ENCODE data around the gene ANKRD40CL. TPM values are rescaled to one million over a fixed set of nuclear protein-coding genes. Genes with fewer than 3 reads are reported as not detected.

ANKRD40CL gene
- total RNA-seq, 1 donor from 2014 or later: not detected

DNA sequence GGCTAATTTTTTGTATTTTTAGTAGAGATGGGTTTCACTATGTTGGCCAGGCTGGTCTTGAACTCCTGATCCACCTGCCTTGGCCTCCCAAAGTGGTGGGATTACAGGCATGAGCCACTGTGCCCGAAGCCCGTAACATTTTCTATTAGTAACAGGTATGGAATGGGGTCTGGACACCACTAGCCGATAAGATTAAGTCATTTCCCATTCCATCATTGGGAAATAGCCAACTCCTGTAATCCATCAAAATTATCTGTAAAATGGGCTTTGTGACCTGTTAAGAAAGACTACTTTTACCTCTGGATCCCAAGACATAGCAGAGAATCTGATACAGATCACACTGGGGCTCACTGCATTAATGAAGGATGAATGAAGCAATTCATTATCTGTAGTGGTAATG lies 51.8 kb downstream of the ANKRD40CL start:
- TF ChIP-seq, protein P1, sequence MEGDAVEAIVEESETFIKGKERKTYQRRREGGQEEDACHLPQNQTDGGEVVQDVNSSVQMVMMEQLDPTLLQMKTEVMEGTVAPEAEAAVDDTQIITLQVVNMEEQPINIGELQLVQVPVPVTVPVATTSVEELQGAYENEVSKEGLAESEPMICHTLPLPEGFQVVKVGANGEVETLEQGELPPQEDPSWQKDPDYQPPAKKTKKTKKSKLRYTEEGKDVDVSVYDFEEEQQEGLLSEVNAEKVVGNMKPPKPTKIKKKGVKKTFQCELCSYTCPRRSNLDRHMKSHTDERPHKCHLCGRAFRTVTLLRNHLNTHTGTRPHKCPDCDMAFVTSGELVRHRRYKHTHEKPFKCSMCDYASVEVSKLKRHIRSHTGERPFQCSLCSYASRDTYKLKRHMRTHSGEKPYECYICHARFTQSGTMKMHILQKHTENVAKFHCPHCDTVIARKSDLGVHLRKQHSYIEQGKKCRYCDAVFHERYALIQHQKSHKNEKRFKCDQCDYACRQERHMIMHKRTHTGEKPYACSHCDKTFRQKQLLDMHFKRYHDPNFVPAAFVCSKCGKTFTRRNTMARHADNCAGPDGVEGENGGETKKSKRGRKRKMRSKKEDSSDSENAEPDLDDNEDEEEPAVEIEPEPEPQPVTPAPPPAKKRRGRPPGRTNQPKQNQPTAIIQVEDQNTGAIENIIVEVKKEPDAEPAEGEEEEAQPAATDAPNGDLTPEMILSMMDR (IDR thresholded peaks at IDR 0.05): no peak
- TF ChIP-seq EZH2phosphoT487 (IDR thresholded peaks at IDR 0.05): no peak
- no peak for TF ChIP-seq EZH2 (IDR thresholded peaks at IDR 0.05)
- Histone ChIP-seq H3K4me3 (no peak overlapping the region), H3K4me1 (peaks cover 3% of the 10 kb centered on the region), H2AFZ (replicated peaks) (no peak overlapping the region), H3K27me3 (no peaks in the 10 kb centered on the region), H3K4me2 (no peak overlapping the region), H3K36me3 (no peaks in the 10 kb centered on the region), H3K9ac (no peak overlapping the region), H3K9me3 (ENCODE audit: low read depth) (no peaks in the 10 kb centered on the region), H3K79me2 (ENCODE audit: low read depth) (peaks cover 11% of the 10 kb centered on the region), H3K27ac (no peak overlapping the region), H4K20me1 (ENCODE audit: low read depth) (peaks cover 5% of the 10 kb centered on the region), H3F3A (ENCODE audit: low read depth) (peaks cover 11% of the 10 kb centered on the region)
- Mint-ChIP-seq H3K4me3 (no peak overlapping the region), H3K27me3 (ENCODE audit: insufficient read depth, low read depth) (no peaks in the 10 kb centered on the region), H3K9me3 (no peaks in the 10 kb centered on the region), H3K4me1 (peaks cover 10% of the 10 kb centered on the region), H3K27ac (no peak overlapping the region), H3K36me3 (no peaks in the 10 kb centered on the region)
- DNase-seq (ENCODE audit: low spot score): no peak

DNA sequence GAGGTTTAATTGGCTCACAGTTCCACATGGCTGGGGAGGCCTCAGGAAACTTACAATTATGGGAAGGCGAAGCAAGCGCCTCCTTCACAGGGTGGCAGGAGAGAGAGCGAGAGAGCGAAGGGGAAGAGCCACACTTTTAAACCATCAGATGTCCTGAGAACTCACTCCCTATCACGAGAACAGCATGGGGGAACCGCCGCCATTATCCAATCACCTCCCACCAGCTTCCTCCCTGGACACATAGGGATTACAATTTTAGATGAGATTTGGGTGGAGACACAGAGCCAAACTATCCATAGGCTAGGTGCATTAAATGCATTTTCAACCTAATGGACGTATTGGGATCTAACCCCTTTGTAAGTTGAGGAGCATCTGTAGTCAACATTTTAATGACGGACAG lies 54.7 kb downstream of the ANKRD40CL start:
- Histone ChIP-seq H3K9ac (no peak overlapping the region), H3K79me2 (ENCODE audit: low read depth) (peaks cover 10% of the 10 kb centered on the region), H3K9me3 (ENCODE audit: low read depth) (no peaks in the 10 kb centered on the region), H3K36me3 (no peaks in the 10 kb centered on the region), H3K4me3 (no peak overlapping the region), H3K27me3 (no peaks in the 10 kb centered on the region), H4K20me1 (ENCODE audit: low read depth) (no peaks in the 10 kb centered on the region), H3F3A (ENCODE audit: low read depth) (peaks cover 15% of the 10 kb centered on the region), H3K4me1 (peaks cover 16% of the 10 kb centered on the region), H2AFZ (replicated peaks) (peak overlapping the region; percentile 44), H3K27ac (no peak overlapping the region), H3K4me2 (no peak overlapping the region)
- H3K9me3 Mint-ChIP-seq: no peaks in the 10 kb centered on the region
- H3K27me3 Mint-ChIP-seq (ENCODE audit: insufficient read depth, low read depth): no peaks in the 10 kb centered on the region
- no peak for DNase-seq (ENCODE audit: low spot score)
- TF ChIP-seq EZH2phosphoT487 (IDR thresholded peaks at IDR 0.05) (no peak), EZH2 (IDR thresholded peaks at IDR 0.05) (no peak)
- TF ChIP-seq, protein P1 (IDR thresholded peaks at IDR 0.05): no peak
- peaks cover 25% of the 10 kb centered on the region for H3K4me1 Mint-ChIP-seq
- H3K36me3 Mint-ChIP-seq: no peaks in the 10 kb centered on the region
- H3K27ac Mint-ChIP-seq: no peak overlapping the region
- H3K4me3 Mint-ChIP-seq: no peak overlapping the region

Small RNA genes within 50 kb of the gene (microRNA-seq; reads per million reads assigned to microRNA genes)
- gene MIR8059: not detected

Small RNA genes within 50 kb of the gene (small RNA-seq; reads per million reads assigned to genes)
- gene AC005921.1 (not detected), gene MIR8059 (not detected)

Other genes with a start within 250 kb of the ANKRD40CL start
- gene EPN3, start 234.8 kb downstream of the ANKRD40CL start, total RNA-seq (ENCODE audit: low replicate concordance): 0.09 and 0.24 TPM in 2 replicates
- 22.8 and 60.5 TPM in 2 replicates for gene SPATA20, start 220.3 kb downstream of the ANKRD40CL start, total RNA-seq (ENCODE audit: low replicate concordance)
- gene CACNA1G, start 206.8 kb downstream of the ANKRD40CL start, total RNA-seq (ENCODE audit: low replicate concordance): 1.6 and 4.9 TPM in 2 replicates
- 0.22 TPM in 1 of 2 replicates, not detected in the other for gene ABCC3, start 132.6 kb downstream of the ANKRD40CL start, total RNA-seq (ENCODE audit: low replicate concordance)
- 50.6 and 53.4 TPM in 2 replicates for gene ANKRD40, start 59.6 kb downstream of the ANKRD40CL start, total RNA-seq (ENCODE audit: low replicate concordance)
- gene LUC7L3, start 47.9 kb downstream of the ANKRD40CL start, total RNA-seq (ENCODE audit: low replicate concordance): 245 and 374 TPM in 2 replicates
- not detected in 2 replicates for gene WFIKKN2, start 68.1 kb upstream of the ANKRD40CL start, total RNA-seq (ENCODE audit: low replicate concordance)
- gene TOB1, start 98.8 kb upstream of the ANKRD40CL start, total RNA-seq (ENCODE audit: low replicate concordance): 13.6 and 18.2 TPM in 2 replicates

Measured in neural progenitor cell (in vitro differentiated cells).